ENCODE measurements around the gene SOBP.

Gene SOBP

DNA sequence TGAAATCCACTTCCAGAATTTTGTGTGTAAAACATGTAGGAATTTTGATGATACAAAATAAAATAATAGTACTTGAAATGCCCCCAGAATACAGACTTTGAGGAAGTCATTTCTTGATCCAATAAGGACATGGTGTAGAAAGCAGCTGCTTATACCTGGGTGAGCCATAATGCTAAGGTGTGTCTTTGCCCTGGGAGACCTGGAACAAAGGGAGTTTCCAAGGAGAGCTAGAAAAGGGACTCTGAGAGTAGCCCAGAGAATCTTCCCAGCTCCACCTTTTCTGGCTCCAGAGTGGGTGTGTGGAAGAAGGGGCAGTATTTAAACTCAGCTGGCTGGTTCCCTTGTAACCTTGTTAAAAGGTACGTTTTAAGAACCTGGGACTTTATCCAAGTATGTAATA, 77.7 kb downstream of the SOBP start:
- TF ChIP-seq, protein P1, sequence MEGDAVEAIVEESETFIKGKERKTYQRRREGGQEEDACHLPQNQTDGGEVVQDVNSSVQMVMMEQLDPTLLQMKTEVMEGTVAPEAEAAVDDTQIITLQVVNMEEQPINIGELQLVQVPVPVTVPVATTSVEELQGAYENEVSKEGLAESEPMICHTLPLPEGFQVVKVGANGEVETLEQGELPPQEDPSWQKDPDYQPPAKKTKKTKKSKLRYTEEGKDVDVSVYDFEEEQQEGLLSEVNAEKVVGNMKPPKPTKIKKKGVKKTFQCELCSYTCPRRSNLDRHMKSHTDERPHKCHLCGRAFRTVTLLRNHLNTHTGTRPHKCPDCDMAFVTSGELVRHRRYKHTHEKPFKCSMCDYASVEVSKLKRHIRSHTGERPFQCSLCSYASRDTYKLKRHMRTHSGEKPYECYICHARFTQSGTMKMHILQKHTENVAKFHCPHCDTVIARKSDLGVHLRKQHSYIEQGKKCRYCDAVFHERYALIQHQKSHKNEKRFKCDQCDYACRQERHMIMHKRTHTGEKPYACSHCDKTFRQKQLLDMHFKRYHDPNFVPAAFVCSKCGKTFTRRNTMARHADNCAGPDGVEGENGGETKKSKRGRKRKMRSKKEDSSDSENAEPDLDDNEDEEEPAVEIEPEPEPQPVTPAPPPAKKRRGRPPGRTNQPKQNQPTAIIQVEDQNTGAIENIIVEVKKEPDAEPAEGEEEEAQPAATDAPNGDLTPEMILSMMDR (IDR thresholded peaks at IDR 0.05; ENCODE audit: insufficient read depth, low read depth, low read length, missing control alignments), result no peak
- no peak for DNase-seq (ENCODE audit: low read depth)
- H3K4me3 ChIP-seq (ENCODE audit: low read depth, low read length), result no peak overlapping the region

DNA sequence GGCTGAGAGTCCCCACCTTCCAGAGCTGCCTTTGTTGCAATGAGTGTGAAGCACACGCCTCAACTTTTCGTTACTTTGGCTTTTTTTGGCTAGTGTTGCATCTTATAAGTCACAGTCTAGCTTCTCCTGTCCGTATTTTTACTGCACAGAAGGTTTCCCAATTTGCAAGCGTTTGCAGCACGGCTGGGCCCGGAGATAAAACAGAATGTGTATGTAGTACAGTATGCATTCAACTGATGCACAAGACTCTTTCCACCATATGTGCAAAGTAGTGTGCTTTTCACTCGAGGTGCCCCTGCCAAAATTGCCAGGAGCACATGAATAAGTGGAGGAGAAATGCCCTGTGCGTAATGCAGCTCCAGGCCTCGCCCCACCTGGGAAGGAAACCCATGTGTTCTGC, 79.6 kb downstream of the SOBP start:
- DNase-seq (ENCODE audit: low read depth), result no peak
- TF ChIP-seq, protein P1 (IDR thresholded peaks at IDR 0.05; ENCODE audit: insufficient read depth, low read depth, low read length, missing control alignments), result no peak
- no peak overlapping the region for H3K4me3 ChIP-seq (ENCODE audit: low read depth, low read length)

DNA sequence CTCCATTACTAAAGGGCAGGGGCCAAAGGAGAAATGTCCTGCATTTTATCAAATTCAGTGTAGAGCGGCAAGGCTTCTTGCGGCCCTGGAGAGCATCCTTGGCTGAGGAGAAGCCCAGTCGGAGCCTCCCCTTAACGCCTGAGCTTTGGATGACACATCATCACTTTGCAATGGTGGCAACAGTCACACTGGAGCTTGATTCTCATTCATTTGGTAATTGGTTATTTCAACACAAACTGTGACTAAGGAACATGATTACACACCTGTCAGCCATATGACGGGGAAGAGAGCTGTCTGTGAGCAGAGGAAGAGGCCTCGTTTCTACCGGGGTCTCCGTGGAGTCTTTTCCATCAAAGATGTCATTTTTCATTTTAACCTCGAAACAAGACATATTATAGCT, 81.4 kb downstream of the SOBP start:
- no peak overlapping the region for H3K4me3 ChIP-seq (ENCODE audit: low read depth, low read length)
- DNase-seq (ENCODE audit: low read depth), result no peak
- TF ChIP-seq, protein P1 (IDR thresholded peaks at IDR 0.05; ENCODE audit: insufficient read depth, low read depth, low read length, missing control alignments), result no peak

DNA sequence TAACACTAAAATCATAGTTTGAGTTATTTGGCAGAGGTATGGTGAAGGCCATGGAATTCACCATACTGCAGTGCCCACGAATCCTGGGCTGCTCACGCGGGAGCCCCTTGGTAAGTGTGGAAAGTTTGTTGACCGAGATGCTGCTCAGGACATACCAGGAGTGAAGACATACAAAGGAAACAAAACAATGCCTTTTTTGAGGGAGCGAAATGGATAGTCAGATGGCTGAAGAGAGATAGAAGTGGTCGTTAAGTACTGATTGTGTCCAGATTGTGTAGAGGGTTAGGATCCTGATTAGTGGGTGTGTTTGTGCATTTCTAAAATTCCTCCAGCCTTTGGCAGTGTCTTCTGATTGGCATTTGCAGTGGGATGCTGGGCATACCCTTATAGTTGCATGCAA, 83.0 kb downstream of the SOBP start:
- no peak overlapping the region for H3K4me3 ChIP-seq (ENCODE audit: low read depth, low read length)
- TF ChIP-seq, protein P1 (IDR thresholded peaks at IDR 0.05; ENCODE audit: insufficient read depth, low read depth, low read length, missing control alignments), result no peak
- no peak for DNase-seq (ENCODE audit: low read depth)

DNA sequence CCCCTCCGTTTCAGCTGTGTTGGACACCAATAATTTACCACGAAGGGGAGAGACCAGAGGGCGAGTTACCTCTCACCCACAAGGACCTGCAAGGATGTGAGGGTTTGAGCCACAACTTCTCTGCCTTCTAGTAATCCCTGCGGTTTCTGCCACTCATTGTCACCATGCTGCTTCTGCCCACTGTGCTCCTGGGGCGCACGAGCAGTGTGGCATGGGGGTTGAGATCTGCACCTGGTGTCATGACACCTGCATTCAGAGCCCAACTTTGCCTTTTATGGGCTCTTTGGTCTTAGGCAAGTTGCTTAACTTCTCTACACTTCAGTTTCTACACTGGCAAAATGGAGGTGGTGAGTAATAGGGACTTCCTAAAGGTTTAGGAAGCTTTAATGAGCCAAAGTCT, 84.9 kb downstream of the SOBP start:
- no peak for DNase-seq (ENCODE audit: low read depth)
- TF ChIP-seq, protein P1 (IDR thresholded peaks at IDR 0.05; ENCODE audit: insufficient read depth, low read depth, low read length, missing control alignments), result no peak
- no peak overlapping the region for H3K4me3 ChIP-seq (ENCODE audit: low read depth, low read length)

DNA sequence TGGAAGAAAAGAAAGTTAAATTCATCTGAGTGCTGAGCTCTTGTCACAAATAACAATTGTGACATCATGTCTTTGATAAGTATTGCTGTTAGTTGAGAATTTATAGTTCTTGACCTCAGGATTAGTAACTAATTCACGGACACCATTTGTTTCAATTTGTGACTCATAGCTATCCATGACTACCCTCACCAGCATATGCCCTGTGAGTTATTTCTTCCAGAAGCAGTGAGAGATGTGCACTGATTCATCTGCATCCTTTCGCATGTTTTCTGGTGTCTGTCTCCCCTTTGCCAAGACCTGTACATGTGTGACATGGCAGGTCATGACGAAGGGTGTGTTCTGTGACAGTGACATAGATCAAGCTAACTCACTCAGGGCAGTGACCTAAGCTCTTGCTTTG, 86.9 kb downstream of the SOBP start:
- TF ChIP-seq, protein P1 (IDR thresholded peaks at IDR 0.05; ENCODE audit: insufficient read depth, low read depth, low read length, missing control alignments), result no peak
- no peak for DNase-seq (ENCODE audit: low read depth)
- no peak overlapping the region for H3K4me3 ChIP-seq (ENCODE audit: low read depth, low read length)

DNA sequence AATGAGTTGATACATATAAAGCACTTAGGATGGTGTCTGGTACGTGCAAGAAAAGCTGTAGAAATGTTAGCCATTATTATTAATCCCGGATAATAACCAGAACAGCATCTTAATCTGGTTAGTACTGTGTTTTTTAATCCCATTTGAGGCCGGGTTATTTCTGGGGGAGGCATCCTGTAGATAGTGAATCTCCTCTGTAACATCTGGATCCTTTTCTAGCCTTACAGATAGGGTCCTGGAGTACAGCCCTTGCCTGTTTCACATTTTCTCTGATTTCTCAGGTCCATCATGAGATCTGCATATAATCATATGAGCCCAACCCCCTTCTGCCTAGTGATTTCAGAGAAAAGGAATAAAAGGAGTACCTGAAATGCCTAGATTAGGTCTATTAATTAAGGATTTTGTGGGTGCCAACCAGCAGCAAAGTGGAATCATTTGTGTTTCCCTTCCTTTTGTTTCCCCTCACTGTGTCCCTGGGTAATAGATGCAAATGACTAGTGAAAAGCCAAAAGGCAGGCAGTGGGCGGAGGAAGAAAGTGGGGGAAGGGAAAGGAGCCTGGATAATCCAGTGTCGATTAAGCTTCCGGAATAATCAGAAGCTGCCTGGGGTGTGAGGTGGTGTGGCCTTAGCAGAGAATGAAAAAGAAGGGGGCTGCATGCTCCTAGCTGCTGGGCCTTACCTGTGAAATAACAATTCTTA, 88.9 kb downstream of the SOBP start:
- TF ChIP-seq, protein P1 (IDR thresholded peaks at IDR 0.05; ENCODE audit: insufficient read depth, low read depth, low read length, missing control alignments), result no peak
- DNase-seq (ENCODE audit: low read depth), result no peak
- H3K4me3 ChIP-seq (ENCODE audit: low read depth, low read length), result no peak overlapping the region
